ENCODE measurements around the gene RTKN.

- TF ChIP-seq ZFP30 (CRISPR knock-in tag; IDR thresholded peaks at IDR 0.05), result no peak
- TF ChIP-seq SNAI2 (CRISPR knock-in tag; IDR thresholded peaks at IDR 0.05), result no peak
- no peak for TF ChIP-seq ESRRG (CRISPR knock-in tag; IDR thresholded peaks at IDR 0.05)
- no peak for TF ChIP-seq ZC3H10 (CRISPR knock-in tag; IDR thresholded peaks at IDR 0.05)
- TF ChIP-seq, protein P1, sequence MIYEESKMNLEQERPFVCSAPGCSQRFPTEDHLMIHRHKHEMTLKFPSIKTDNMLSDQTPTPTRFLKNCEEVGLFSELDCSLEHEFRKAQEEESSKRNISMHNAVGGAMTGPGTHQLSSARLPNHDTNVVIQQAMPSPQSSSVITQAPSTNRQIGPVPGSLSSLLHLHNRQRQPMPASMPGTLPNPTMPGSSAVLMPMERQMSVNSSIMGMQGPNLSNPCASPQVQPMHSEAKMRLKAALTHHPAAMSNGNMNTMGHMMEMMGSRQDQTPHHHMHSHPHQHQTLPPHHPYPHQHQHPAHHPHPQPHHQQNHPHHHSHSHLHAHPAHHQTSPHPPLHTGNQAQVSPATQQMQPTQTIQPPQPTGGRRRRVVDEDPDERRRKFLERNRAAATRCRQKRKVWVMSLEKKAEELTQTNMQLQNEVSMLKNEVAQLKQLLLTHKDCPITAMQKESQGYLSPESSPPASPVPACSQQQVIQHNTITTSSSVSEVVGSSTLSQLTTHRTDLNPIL (CRISPR knock-in tag; IDR thresholded peaks at IDR 0.05; ENCODE audit: low read depth), result no peak
- no peak for TF ChIP-seq PPARA (CRISPR knock-in tag; IDR thresholded peaks at IDR 0.05; ENCODE audit: borderline replicate concordance)
- no peak for TF ChIP-seq BACH2 (CRISPR knock-in tag; IDR thresholded peaks at IDR 0.05; ENCODE audit: borderline replicate concordance)
- TF ChIP-seq ARNTL (CRISPR knock-in tag; IDR thresholded peaks at IDR 0.05; ENCODE audit: borderline replicate concordance, low read depth), result no peak
- TF ChIP-seq ZNF565 (CRISPR knock-in tag; conservative IDR thresholded peaks at IDR 0.05; ENCODE audit: low read depth), result no peak
Measured at GRCh38 chr2:74378007-74378406, 63.7 kb downstream of the RTKN start.
